Breast epithelium (tissue), 3 donors: Measurements from ENCODE around the gene C1orf115.

Experiments used
- CTCF ChIP-seq, 3 donors: fragments of 450-650 bp; IDR thresholded peaks; one replicate each; pipeline ENCODE4 v1.5.1; 2016 to 2017; ENCODE audit warnings: antibody characterized with exemption in 3 of 3, mild to moderate bottlenecking in 3 of 3, moderate library complexity in 3 of 3
- POLR2A ChIP-seq: fragments of 450-650 bp; IDR thresholded peaks from one replicate; pipeline ENCODE4 v1.6.1; 2016; ENCODE audit warnings: antibody characterized with exemption, mild to moderate bottlenecking, moderate library complexity

DNA sequence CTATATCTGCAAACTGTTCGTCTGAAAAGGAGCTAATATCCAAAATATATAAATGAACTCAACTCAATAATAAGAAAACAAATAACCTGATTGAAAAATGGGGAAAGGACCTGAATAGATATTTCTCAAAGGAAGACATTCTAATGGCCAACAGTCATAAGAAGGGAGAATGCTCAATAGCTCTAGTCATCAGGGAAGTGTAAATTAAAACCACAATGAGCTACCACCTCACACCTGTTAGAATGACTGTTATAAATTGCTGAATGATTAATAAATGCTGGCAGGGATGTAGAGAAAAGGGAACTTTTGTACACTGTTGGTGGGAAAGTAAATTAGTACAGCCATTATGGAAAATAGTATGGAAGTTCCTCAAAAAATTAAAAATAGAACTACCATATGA, 21.2 kb upstream of the C1orf115 start:
- TF ChIP-seq CTCF (IDR thresholded peaks at IDR 0.05) (no peak), POLR2A (no peak)
